HFFc6 (cell line): ENCODE data around the gene FBN1. TPM values are rescaled to one million over a fixed set of nuclear protein-coding genes. Genes with fewer than 3 reads are reported as not detected.

Experiments
- DNase-seq: peaks from one replicate; pipeline ENCODE4 v3.0.0-alpha.2; 2018
- H3K27ac Mint-ChIP-seq: 2 replicates; pipeline ENCODE4 v1.8.0; 2020; ENCODE audit warnings: mild to moderate bottlenecking, mixed read lengths
- H3K27me3 Mint-ChIP-seq: 2 replicates; pipeline ENCODE4 v1.8.0; 2021; ENCODE audit warnings: mild to moderate bottlenecking, moderate library complexity, mixed read lengths; ENCODE audit not compliant: insufficient read depth
- H3K36me3 Mint-ChIP-seq: 2 replicates; pipeline ENCODE4 v1.8.0; 2021; ENCODE audit warnings: low read depth, mixed read lengths
- H3K4me1 Mint-ChIP-seq: 2 replicates; pipeline ENCODE4 v1.8.0; 2020; ENCODE audit warnings: low read depth, mixed read lengths
- H3K4me3 Mint-ChIP-seq: 2 replicates; pipeline ENCODE4 v1.8.0; 2020; ENCODE audit warnings: mild to moderate bottlenecking, moderate library complexity, mixed read lengths
- H3K9me3 Mint-ChIP-seq: 2 replicates; pipeline ENCODE4 v1.8.0; 2020; ENCODE audit warnings: mild to moderate bottlenecking, mixed read lengths
- CTCF ChIP-seq: fragments of 200-600 bp; sonication (generic); IDR thresholded peaks from 2 replicates; pipeline ENCODE4 v1.5.0; 2021; ENCODE audit warnings: antibody characterized with exemption, mild to moderate bottlenecking
- total RNA-seq, 6 experiments: library from RNA; stranded (reverse); fragmentation: NEBNext Ultra II Directional; extraction: Animal tissue kit (Norgen Biotek cat#: 25700); gene quantifications; 2 replicates in 1 of 6; 3 replicates in 5 of 6; pipeline ENCODE4 v1.2.3, GENCODE V29; 2021

The FBN1 gene
- total RNA-seq, 6 experiments from 2014 or later, result 584 to 754 (median 609) TPM

GRCh38 chr15:48411971-48412591, 233.4 kb downstream of the FBN1 start:
- DNase-seq, result peak; percentile 72
- Mint-ChIP-seq H3K4me1 (peaks cover 82% of the 10 kb centered on the region), H3K4me3 (peak overlapping the region; percentile 75), H3K9me3 (no peaks in the 10 kb centered on the region), H3K36me3 (peaks cover 87% of the 10 kb centered on the region), H3K27ac (peak overlapping the region; percentile 88), H3K27me3 (peaks cover 39% of the 10 kb centered on the region)
- no peak for TF ChIP-seq CTCF

GRCh38 chr15:48409623-48410022, 235.9 kb downstream of the FBN1 start:
- peaks cover 70% of the 10 kb centered on the region for H3K4me1 Mint-ChIP-seq
- TF ChIP-seq CTCF, result no peak
- H3K27ac Mint-ChIP-seq, result peak overlapping the region; percentile 78
- H3K36me3 Mint-ChIP-seq, result peaks cover 85% of the 10 kb centered on the region
- H3K9me3 Mint-ChIP-seq, result no peaks in the 10 kb centered on the region
- no peak for DNase-seq
- peak overlapping the region; percentile 39 for H3K4me3 Mint-ChIP-seq
- peaks cover 42% of the 10 kb centered on the region for H3K27me3 Mint-ChIP-seq

GRCh38 chr15:48408327-48408726, 237.2 kb downstream of the FBN1 start:
- H3K27ac Mint-ChIP-seq, result no peak overlapping the region
- peaks cover 57% of the 10 kb centered on the region for H3K4me1 Mint-ChIP-seq
- TF ChIP-seq CTCF, result no peak
- H3K9me3 Mint-ChIP-seq, result no peaks in the 10 kb centered on the region
- H3K4me3 Mint-ChIP-seq, result no peak overlapping the region
- DNase-seq, result no peak
- peaks cover 76% of the 10 kb centered on the region for H3K36me3 Mint-ChIP-seq
- H3K27me3 Mint-ChIP-seq, result peaks cover 43% of the 10 kb centered on the region

- peak overlapping the region; percentile 37; the same call in 1 of the 2 replicates for H3K4me3 Mint-ChIP-seq
- H3K9me3 Mint-ChIP-seq, result no peaks in the 10 kb centered on the region
- no peak for DNase-seq
- peaks cover 70% of the 10 kb centered on the region for H3K36me3 Mint-ChIP-seq
- H3K27me3 Mint-ChIP-seq, result peaks cover 42% of the 10 kb centered on the region
- peak overlapping the region; percentile 36; the same call in 1 of the 2 replicates for H3K27ac Mint-ChIP-seq
- TF ChIP-seq CTCF, result no peak
- H3K4me1 Mint-ChIP-seq, result peaks cover 53% of the 10 kb centered on the region
Observed at GRCh38 chr15:48407646-48408045, 237.9 kb downstream of the FBN1 start.

GRCh38 chr15:48406911-48407310, 238.6 kb downstream of the FBN1 start:
- Mint-ChIP-seq H3K4me3 (peak overlapping the region; percentile 53; the same call in 1 of the 2 replicates), H3K4me1 (peaks cover 48% of the 10 kb centered on the region), H3K27ac (peak overlapping the region; percentile 72)

More at GRCh38 chr15:48406911-48407310, 238.6 kb downstream of the FBN1 start:
- Mint-ChIP-seq H3K27me3 (peaks cover 40% of the 10 kb centered on the region), H3K36me3 (peaks cover 62% of the 10 kb centered on the region), H3K9me3 (no peaks in the 10 kb centered on the region)
- TF ChIP-seq CTCF, result peak; percentile 65
- DNase-seq, result no peak
